ENCODE results near the gene GOLGA6A.

- TF ChIP-seq, protein P1, sequence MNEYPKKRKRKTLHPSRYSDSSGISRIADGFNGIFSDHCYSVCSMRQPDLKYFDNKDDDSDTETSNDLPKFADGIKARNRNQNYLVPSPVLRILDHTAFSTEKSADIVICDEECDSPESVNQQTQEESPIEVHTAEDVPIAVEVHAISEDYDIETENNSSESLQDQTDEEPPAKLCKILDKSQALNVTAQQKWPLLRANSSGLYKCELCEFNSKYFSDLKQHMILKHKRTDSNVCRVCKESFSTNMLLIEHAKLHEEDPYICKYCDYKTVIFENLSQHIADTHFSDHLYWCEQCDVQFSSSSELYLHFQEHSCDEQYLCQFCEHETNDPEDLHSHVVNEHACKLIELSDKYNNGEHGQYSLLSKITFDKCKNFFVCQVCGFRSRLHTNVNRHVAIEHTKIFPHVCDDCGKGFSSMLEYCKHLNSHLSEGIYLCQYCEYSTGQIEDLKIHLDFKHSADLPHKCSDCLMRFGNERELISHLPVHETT (tag by site-specific recombination; IDR thresholded peaks at IDR 0.05) = no peak
- TF ChIP-seq YY1 (tag by site-specific recombination; IDR thresholded peaks at IDR 0.05) (peak; percentile 43; the same call in 1 of the 2 replicates), SP2 (tag by site-specific recombination; IDR thresholded peaks at IDR 0.05) (peak; percentile 27; the same call in 1 of the 2 replicates), ELK4 (IDR thresholded peaks at IDR 0.05; ENCODE audit: borderline replicate concordance, low read depth, low read length) (no peak), CTCF (tag by site-specific recombination; IDR thresholded peaks at IDR 0.05) (peak; percentile 100), ZNF555 (tag by site-specific recombination; conservative IDR thresholded peaks at IDR 0.05) (no peak), ZSCAN16 (tag by site-specific recombination; IDR thresholded peaks at IDR 0.05) (no peak), ZSCAN18 (tag by site-specific recombination; IDR thresholded peaks at IDR 0.05) (no peak), REST (tag by site-specific recombination; IDR thresholded peaks at IDR 0.05) (0 out of 2 replicates have a peak, but pooled peaks have one; percentile 24)
Measured at GRCh38 chr15:74127255-74127953, 45.1 kb upstream of the GOLGA6A start.

All from HEK293 (cell line).